Thyroid gland (tissue), 4 donors: Measurements from ENCODE around the gene AMN. TPM values are rescaled to one million over a fixed set of nuclear protein-coding genes. Genes with fewer than 3 reads are reported as not detected.
"Not testable (repeated sequence)": the region's sequence is repeated elsewhere in the genome, so short reads cannot be mapped to it uniquely, and the experiment has no call there.

Source experiments
- DNase-seq, 2 donors: peaks; one replicate each; pipeline ENCODE4 v3.0.0-alpha.2; 2019
- H3K27ac ChIP-seq, 3 donors: fragments of 200-600 bp; sonication (generic); 1 replicate in 2 of 3; 2 replicates in 1 of 3; pipeline ENCODE4 v1.5.1; 2016 to 2019; ENCODE audit warnings: mild to moderate bottlenecking in 1 of 3, moderate library complexity in 1 of 3
- H3K27me3 ChIP-seq: fragments of 200-600 bp; sonication (generic); one replicate; pipeline ENCODE4 v1.5.1; 2019
- H3K36me3 ChIP-seq, 2 donors: fragments of 200-600 bp; sonication (generic); one replicate each; pipeline ENCODE4 v1.5.1; 2016 to 2019
- H3K4me1 ChIP-seq, 2 donors: fragments of 200-600 bp; sonication (generic); one replicate each; pipeline ENCODE4 v1.5.1; 2017 to 2019
- H3K4me3 ChIP-seq, 3 donors: fragments of 200-600 bp; sonication (generic); replicated peaks in 1 of 3; 1 replicate in 2 of 3; 2 replicates in 1 of 3; pipeline ENCODE4 v1.5.1; 2016; ENCODE audit warnings: mild to moderate bottlenecking in 1 of 3
- H3K9me3 ChIP-seq: fragments of 200-600 bp; sonication (generic); one replicate; pipeline ENCODE4 v1.5.1; 2017
- POLR2A ChIP-seq, 2 donors: fragments of 450-650 bp; IDR thresholded peaks; one replicate each; pipeline ENCODE4 v1.6.1; 2017; ENCODE audit warnings: antibody characterized with exemption in 2 of 2, mild to moderate bottlenecking in 2 of 2, moderate library complexity in 1 of 2
- WGBS, 2 donors: methylation state at CpG; one replicate each; pipeline ENCODE4 v1.1.5; 2017; 5-methylcytosine and 5-hydroxymethylcytosine counted together
- intact Hi-C: fragments of 100-400 bp; cut with DNase I; formaldehyde crosslinking; loops from one replicate; pipeline ENCODE4 v1.15.1; 2023
- total RNA-seq, 4 donors: library from RNA; depleted of rRNA; stranded (reverse); fragments of >200 nt; gene quantifications; one replicate each; pipeline ENCODE4 v1.2.3, GENCODE V29; 2016
- TF ChIP-seq, protein P1 (sequence below), 6 experiments: fragments of 200-600 bp in 3 of 6; fragments of 450-650 bp in 3 of 6; sonication (generic) in 3 of 6; IDR thresholded peaks; one replicate each; pipeline ENCODE4 v1.5.1; 2016 to 2019; ENCODE audit warnings: antibody characterized with exemption in 6 of 6, mild to moderate bottlenecking in 2 of 6, inconsistent platforms in 1 of 6, moderate library complexity in 1 of 6

Gene AMN
- 10 to 100 TPM in 1 of 4 donors, 1 to 10 TPM in 3; 1.3 to 18.8 (median 3.3) TPM for total RNA-seq

DNA sequence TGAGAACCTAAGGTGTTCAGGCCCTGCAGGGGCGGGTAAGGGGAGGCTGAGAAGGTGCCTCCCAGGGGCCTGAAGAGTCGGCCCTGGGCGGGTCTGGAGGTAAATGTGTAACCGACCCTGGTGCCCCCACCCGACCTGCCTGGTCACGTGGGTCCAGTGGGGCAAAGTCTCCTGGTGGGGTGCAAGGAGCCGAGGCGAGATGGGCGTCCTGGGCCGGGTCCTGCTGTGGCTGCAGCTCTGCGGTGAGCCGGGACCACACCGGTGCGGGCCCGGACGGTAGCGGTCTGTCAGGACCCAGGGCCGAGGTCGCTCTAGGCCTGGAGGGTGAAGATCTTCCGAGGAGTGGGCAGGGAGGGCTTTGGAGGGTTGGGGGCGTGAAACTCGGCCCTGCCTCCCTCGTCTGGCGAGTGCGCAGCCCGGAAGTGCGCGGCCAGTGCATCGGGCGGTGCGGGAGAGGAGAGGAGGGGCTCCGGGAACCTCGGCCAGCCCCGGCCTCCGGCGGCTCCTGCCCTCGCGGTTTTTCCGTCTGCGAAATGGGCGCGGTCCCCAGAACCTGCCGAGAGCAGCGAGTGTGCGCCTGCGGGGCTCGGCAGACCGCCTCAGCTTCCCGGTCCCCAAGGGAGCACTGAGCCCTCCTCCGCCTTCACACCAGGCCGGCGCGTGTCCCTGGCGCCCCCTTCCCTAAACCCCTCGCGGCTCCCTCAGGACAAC is at the start of gene AMN:
TSS of gene AMN (plus strand) at position 174 of the 711 bp plus-strand sequence. CDS start at position 200, 26 bp downstream.
- H3K36me3 ChIP-seq = no peaks in the 10 kb centered on the region
- H3K4me1 ChIP-seq = peaks cover 0 to 12% of the 10 kb centered on the region in 2 donors
- TF ChIP-seq, protein P1, sequence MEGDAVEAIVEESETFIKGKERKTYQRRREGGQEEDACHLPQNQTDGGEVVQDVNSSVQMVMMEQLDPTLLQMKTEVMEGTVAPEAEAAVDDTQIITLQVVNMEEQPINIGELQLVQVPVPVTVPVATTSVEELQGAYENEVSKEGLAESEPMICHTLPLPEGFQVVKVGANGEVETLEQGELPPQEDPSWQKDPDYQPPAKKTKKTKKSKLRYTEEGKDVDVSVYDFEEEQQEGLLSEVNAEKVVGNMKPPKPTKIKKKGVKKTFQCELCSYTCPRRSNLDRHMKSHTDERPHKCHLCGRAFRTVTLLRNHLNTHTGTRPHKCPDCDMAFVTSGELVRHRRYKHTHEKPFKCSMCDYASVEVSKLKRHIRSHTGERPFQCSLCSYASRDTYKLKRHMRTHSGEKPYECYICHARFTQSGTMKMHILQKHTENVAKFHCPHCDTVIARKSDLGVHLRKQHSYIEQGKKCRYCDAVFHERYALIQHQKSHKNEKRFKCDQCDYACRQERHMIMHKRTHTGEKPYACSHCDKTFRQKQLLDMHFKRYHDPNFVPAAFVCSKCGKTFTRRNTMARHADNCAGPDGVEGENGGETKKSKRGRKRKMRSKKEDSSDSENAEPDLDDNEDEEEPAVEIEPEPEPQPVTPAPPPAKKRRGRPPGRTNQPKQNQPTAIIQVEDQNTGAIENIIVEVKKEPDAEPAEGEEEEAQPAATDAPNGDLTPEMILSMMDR (IDR thresholded peaks at IDR 0.05) = no peak
- no peak for TF ChIP-seq POLR2A (IDR thresholded peaks at IDR 0.05)
- no peaks in the 10 kb centered on the region for H3K9me3 ChIP-seq
- no peak for DNase-seq
- H3K4me3 ChIP-seq = no peak within 1 kb of the TSS
- intact Hi-C loops = loop anchor here (5.0 kb wide), 1 partner anchor 145 kb away; the partner anchor contains the start of gene TRAF3
- 13 to 32% methylated on average over 10 to 33 of the region's 56 CpGs for WGBS, 2 donors
- peaks cover 8% of the 10 kb centered on the region for H3K27me3 ChIP-seq
- no peak within 1 kb of the TSS for H3K27ac ChIP-seq

DNA sequence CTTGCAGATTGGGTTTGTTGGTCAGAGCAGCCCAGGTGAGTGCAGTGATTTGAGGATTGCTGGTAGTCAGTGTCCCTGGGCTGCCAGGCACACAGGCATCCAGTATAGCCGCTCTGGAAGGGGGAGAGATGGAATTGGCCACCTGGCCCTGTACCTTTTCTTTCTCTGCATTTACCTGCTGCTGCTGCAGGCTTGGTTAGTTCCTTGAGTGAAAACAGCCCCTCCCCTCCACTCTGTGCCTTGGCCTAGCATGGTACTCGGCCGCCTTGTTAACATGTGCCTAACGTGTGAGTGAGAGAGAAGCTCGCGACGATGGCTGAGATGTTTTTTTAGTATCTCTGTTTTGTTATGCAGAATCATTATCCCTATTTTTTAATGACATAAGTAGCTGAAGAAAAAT is 49.3 kb upstream of the AMN start:
- Histone ChIP-seq H3K4me1 (peaks cover 46 to 63% of the 10 kb centered on the region in 2 donors), H3K36me3 (no peaks in the 10 kb centered on the region), H3K9me3 (no peaks in the 10 kb centered on the region), H3K27me3 (no peaks in the 10 kb centered on the region), H3K27ac (peak overlapping the region in 2 of 3 donors; percentile 74), H3K4me3 (no peak overlapping the region)
- TF ChIP-seq, protein P1 (IDR thresholded peaks at IDR 0.05) = no peak
- no peak for TF ChIP-seq POLR2A (IDR thresholded peaks at IDR 0.05)
- intact Hi-C loops = no loop called here
- DNase-seq = peak; percentile 76 to 78
- 33 to 56% methylated on average over 7 of the region's 7 CpGs for WGBS, 2 donors

DNA sequence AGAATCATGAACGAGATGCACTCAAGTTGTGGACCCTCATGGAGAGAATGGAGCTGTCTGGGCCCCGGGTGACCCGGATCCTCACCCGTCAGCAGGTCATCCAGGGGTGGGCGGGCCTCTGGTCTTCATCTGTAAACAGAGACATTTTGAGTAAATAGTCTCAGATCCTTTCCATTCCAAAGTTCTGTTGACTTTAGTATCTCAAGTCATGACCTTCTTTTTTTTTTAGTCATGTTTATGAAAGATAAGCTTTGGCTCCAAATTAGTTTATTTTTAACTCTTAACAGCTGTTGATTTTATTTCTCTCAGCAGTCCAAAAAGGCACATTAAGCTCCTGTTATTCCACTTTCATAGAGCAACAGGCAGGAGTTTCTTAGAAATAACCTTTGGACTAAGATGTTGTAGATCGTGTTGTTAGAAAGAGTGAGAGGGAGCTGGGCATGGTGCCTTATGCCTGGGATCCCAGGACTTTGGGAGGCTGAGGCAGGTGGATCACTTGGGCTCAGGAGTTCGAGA is 48.9 kb upstream of the AMN start:
- Histone ChIP-seq H3K9me3 (no peaks in the 10 kb centered on the region), H3K4me3 (no peak overlapping the region), H3K27ac (peak overlapping the region in 2 of 3 donors; percentile 74), H3K4me1 (peaks cover 49 to 67% of the 10 kb centered on the region in 2 donors), H3K36me3 (no peaks in the 10 kb centered on the region), H3K27me3 (no peaks in the 10 kb centered on the region)
- no peak for TF ChIP-seq POLR2A (IDR thresholded peaks at IDR 0.05)
- no peak for DNase-seq
- intact Hi-C loops = no loop called here
- 88 to 91% methylated on average over 7 of the region's 7 CpGs for WGBS, 2 donors

DNA sequence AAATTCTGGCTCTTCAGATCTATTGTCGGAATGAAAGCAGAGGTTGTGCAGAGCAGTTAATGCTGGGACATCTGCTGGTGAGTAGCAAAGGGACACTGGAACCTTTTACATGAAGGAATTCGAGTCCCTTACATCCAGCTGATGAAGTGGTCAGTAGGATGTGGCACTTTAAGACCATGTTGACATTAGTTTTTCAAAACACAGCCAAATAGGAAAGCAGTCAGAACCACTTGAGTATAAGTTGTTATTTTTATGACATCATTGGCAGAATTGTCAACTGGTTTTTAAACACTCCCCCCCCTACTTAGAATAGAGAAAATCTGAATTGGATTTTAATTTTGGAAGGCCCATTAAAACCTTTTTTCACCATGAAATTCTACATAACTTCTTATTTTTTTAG is 46.8 kb upstream of the AMN start:
- 29 to 30% methylated on average over 2 of the region's 2 CpGs for WGBS, 2 donors
- peak in 1 of 2 donors; percentile 14 for TF ChIP-seq POLR2A (IDR thresholded peaks at IDR 0.05)
- TF ChIP-seq, protein P1 (IDR thresholded peaks at IDR 0.05) = peak in 3 of 6 experiments; percentile 12 to 33 (median 25)
- H3K36me3 ChIP-seq = no peaks in the 10 kb centered on the region

DNA sequence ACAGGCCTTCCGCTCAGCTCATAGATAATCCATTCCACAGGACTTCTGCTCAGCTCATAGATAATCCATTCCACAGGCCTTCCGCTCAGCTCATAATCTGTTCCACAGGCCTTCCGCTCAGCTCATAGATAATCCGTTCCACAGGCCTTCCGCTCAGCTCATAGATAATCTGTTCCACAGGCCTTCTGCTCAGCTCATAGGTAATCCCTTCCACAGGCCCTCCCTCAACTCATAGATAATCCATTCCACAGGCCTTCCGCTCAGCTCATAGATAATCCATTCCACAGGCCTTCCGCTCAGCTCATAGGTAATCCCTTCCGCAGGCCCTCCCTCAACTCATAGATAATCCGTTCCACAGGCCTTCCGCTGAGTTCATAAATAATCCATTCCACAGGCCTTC is 45.0 kb upstream of the AMN start:
- Histone ChIP-seq H3K4me1 (peaks cover 42 to 53% of the 10 kb centered on the region in 2 donors), H3K27ac (peak overlapping the region in 1 of 3 donors; percentile 71)
- 95 to 97% methylated on average over 10 of the region's 10 CpGs for WGBS, 2 donors
- H3K9me3 ChIP-seq, H3K4me3 ChIP-seq, H3K27me3 ChIP-seq, intact Hi-C loops, DNase-seq, H3K36me3 ChIP-seq: not testable (repeated sequence)

More for the DNA sequence above, 46.8 kb upstream of the AMN start:
- no peak overlapping the region for H3K4me3 ChIP-seq
- H3K27me3 ChIP-seq = no peaks in the 10 kb centered on the region
- DNase-seq = peak in 1 of 2 donors; percentile 41
- intact Hi-C loops = no loop called here
- no peaks in the 10 kb centered on the region for H3K9me3 ChIP-seq
- peaks cover 59 to 72% of the 10 kb centered on the region in 2 donors for H3K4me1 ChIP-seq
- peak overlapping the region in 2 of 3 donors; percentile 64 to 74 for H3K27ac ChIP-seq
